ENCODE measurements around the gene FAM118B. TPM values are rescaled to one million over a fixed set of nuclear protein-coding genes. Genes with fewer than 3 reads are reported as not detected.
A peak's percentile ranks its signal among the peaks of the same experiment; 100 is the strongest.

Gene FAM118B
- total RNA-seq, 2 donors from 2014 or later: 40.1 to 40.8 TPM

DNA sequence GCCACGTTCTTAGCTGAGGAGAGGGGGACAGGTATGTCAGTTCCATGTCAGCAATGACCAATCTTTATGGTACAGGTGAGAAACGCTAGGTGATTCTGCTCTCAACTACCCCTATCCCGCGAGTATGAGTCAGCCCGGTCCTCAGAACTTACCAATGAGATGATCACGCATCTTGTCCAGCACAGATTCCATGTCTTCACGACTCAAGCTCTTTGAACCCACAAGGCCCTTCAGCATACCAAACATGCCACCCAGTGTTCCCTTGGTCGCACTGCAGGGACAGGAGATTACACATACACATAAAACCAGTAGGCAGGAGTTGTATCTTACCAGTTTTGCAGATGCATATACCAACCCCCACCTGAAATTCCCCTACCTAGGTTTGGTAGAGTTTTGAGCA lies 54.2 kb downstream of the FAM118B start:
- Mint-ChIP-seq H3K4me1 (peaks cover 12% of the 10 kb centered on the region), H3K9me3 (no peaks in the 10 kb centered on the region), H3K27me3 (ENCODE audit: insufficient read depth) (peaks cover 3% of the 10 kb centered on the region), H3K36me3 (ENCODE audit: low read depth) (peaks cover 64% of the 10 kb centered on the region), H3K4me3 (no peak overlapping the region), H3K27ac (peak overlapping the region; percentile 28)
- no peak for TF ChIP-seq CTCF (conservative IDR thresholded peaks at IDR 0.05)
- Histone ChIP-seq H3K27me3 (ENCODE audit: control insufficient read depth, insufficient read depth, low read length, poor library complexity, severe bottlenecking) (no peaks in the 10 kb centered on the region), H3K9me3 (ENCODE audit: control insufficient read depth, low read length) (no peaks in the 10 kb centered on the region), H3K27ac (ENCODE audit: low read depth, low read length) (no peak overlapping the region), H3K4me3 (ENCODE audit: low read length) (no peak overlapping the region), H3K4me1 (ENCODE audit: control insufficient read depth, insufficient read depth, low read length) (no peaks in the 10 kb centered on the region), H3K36me3 (ENCODE audit: control insufficient read depth, insufficient read depth, low read length) (peaks cover 58% of the 10 kb centered on the region), H3K9ac (ENCODE audit: extremely low read depth, low read length, poor library complexity, severe bottlenecking) (no peak overlapping the region)
- DNase-seq: no peak
- 94 to 98% methylated on average over 8 of the region's 8 CpGs for WGBS, 2 experiments (ENCODE audit: insufficient coverage in 1 of 2, insufficient read length in 1 of 2)

- no peak for DNase-seq
- Histone ChIP-seq H3K9me3 (ENCODE audit: control insufficient read depth, low read length) (no peaks in the 10 kb centered on the region), H3K27me3 (ENCODE audit: control insufficient read depth, insufficient read depth, low read length, poor library complexity, severe bottlenecking) (no peaks in the 10 kb centered on the region), H3K9ac (ENCODE audit: extremely low read depth, low read length, poor library complexity, severe bottlenecking) (peak overlapping the region; percentile 90), H3K27ac (ENCODE audit: low read depth, low read length) (no peak overlapping the region), H3K36me3 (ENCODE audit: control insufficient read depth, insufficient read depth, low read length) (peaks cover 51% of the 10 kb centered on the region), H3K4me1 (ENCODE audit: control insufficient read depth, insufficient read depth, low read length) (no peaks in the 10 kb centered on the region), H3K4me3 (ENCODE audit: low read length) (peak overlapping the region; percentile 98)
- Mint-ChIP-seq H3K9me3 (no peaks in the 10 kb centered on the region), H3K36me3 (ENCODE audit: low read depth) (peaks cover 58% of the 10 kb centered on the region), H3K27ac (peak overlapping the region; percentile 99), H3K4me3 (peak overlapping the region; percentile 95), H3K27me3 (ENCODE audit: insufficient read depth) (peaks cover 3% of the 10 kb centered on the region), H3K4me1 (peaks cover 12% of the 10 kb centered on the region)
- WGBS, 2 experiments (ENCODE audit: insufficient coverage in 1 of 2, insufficient read length in 1 of 2): 88 to 92% methylated on average over 5 to 6 of the region's 6 CpGs
- TF ChIP-seq CTCF (conservative IDR thresholded peaks at IDR 0.05): no peak
These were observed 56.1 kb downstream of the FAM118B start for GRCh38 chr11:126267650-126268049.

GRCh38 chr11:126268361-126268707 lies 56.8 kb downstream of the FAM118B start:
- H3K9ac ChIP-seq (ENCODE audit: extremely low read depth, low read length, poor library complexity, severe bottlenecking): peak overlapping the region; percentile 90
- no peaks in the 10 kb centered on the region for H3K27me3 ChIP-seq (ENCODE audit: control insufficient read depth, insufficient read depth, low read length, poor library complexity, severe bottlenecking)
- 0 to 4% methylated on average over 11 to 23 of the region's 23 CpGs for WGBS, 2 experiments (ENCODE audit: insufficient coverage in 1 of 2, insufficient read length in 1 of 2)
- no peaks in the 10 kb centered on the region for H3K9me3 ChIP-seq (ENCODE audit: control insufficient read depth, low read length)
- H3K4me3 ChIP-seq (ENCODE audit: low read length): peak overlapping the region; percentile 98
- Mint-ChIP-seq H3K4me3 (peak overlapping the region; percentile 95), H3K36me3 (ENCODE audit: low read depth) (peaks cover 59% of the 10 kb centered on the region), H3K9me3 (no peaks in the 10 kb centered on the region), H3K27me3 (ENCODE audit: insufficient read depth) (peaks cover 3% of the 10 kb centered on the region), H3K27ac (peak overlapping the region; percentile 99), H3K4me1 (peaks cover 12% of the 10 kb centered on the region)
- peaks cover 51% of the 10 kb centered on the region for H3K36me3 ChIP-seq (ENCODE audit: control insufficient read depth, insufficient read depth, low read length)
- H3K4me1 ChIP-seq (ENCODE audit: control insufficient read depth, insufficient read depth, low read length): no peaks in the 10 kb centered on the region
- no peak for DNase-seq
- H3K27ac ChIP-seq (ENCODE audit: low read depth, low read length): peak overlapping the region; percentile 80
- no peak for TF ChIP-seq CTCF (conservative IDR thresholded peaks at IDR 0.05)
